GM12878 (cell line): ENCODE data around the gene YPEL2.

Experiments
- CTCF ChIP-seq, 3 experiments: IDR thresholded peaks in 2 of 3; conservative IDR thresholded peaks in 1 of 3; 2 replicates each; pipeline ENCODE4 v1.5.1; 2011; ENCODE audit warnings: low read depth in 3 of 3, low read length in 3 of 3, mild to moderate bottlenecking in 3 of 3, control low read depth in 2 of 3, moderate library complexity in 2 of 3, inconsistent platforms in 1 of 3, mixed read lengths in 1 of 3; ENCODE audit not compliant: control insufficient read depth in 2 of 3, insufficient read depth in 1 of 3; ENCODE audit errors: extremely low read depth in 1 of 3
- DPF2 ChIP-seq: fragments of 450-650 bp; IDR thresholded peaks from 2 replicates; pipeline ENCODE4 v1.6.1; 2017; ENCODE audit warnings: mild to moderate bottlenecking
- EZH2 ChIP-seq: IDR thresholded peaks from 2 replicates; pipeline ENCODE4 v1.6.1; 2012; ENCODE audit warnings: low read depth, mild to moderate bottlenecking, control low read depth, inconsistent platforms, low read length, borderline replicate concordance; ENCODE audit not compliant: control insufficient read depth
- MAX ChIP-seq: IDR thresholded peaks from 2 replicates; pipeline ENCODE4 v1.6.1; 2012; ENCODE audit warnings: low read depth, low read length, improper control_type of control experiment
- ZBTB33 ChIP-seq: fragments of 450-650 bp; IDR thresholded peaks from 2 replicates; pipeline ENCODE4 v1.6.1; 2017; ENCODE audit warnings: mild to moderate bottlenecking
- ZNF24 ChIP-seq: fragments of 450-650 bp; IDR thresholded peaks from 2 replicates; pipeline ENCODE4 v1.6.1; 2017; ENCODE audit warnings: antibody characterized with exemption, mild to moderate bottlenecking

DNA sequence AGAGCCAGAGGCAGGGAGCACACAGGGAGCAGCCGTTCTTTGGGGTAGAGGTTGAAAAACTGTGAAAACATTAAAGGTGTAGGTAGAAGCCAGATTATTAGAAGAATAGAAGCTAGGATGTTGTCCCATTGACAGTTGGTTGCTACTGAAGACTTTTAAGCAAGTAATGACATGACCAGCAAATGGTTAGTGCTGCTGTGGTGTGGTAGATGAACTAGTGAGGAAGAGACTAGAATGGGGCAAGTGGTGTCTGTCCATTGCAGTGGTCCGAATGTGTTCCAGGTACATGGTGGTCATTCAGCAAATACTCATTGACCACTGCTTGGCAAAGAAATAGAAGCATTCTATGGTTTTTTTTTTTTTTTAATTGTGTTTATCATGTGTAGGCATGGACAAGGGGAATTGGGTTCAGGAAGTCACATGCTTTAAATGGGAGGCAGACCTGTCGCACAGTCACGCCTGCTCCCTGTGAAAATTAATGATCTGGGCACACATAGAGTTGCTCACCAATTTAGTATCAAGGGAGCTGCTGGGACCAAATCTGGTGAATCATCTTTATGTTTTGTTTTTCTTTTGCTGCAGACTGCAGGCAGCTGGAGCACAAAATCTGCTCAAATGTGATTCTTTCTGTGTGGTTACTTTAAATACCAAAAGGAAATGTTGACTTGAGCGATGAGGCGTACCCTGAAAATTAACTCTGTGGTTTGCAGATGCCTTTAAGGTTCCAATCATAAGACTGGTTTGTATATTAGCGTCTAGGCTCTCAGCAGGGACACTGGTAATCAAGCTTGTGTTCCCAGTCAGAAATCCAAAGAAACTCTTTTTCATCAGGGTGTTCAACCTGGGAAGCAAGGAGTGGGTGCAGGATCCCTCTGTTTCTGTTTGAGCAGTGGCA lies 30.7 kb downstream of the YPEL2 start:
- TF ChIP-seq CTCF (IDR thresholded peaks at IDR 0.05 in 2 of 3, conservative IDR thresholded peaks at IDR 0.05 in 1 of 3; ENCODE audit: control insufficient read depth in 2 of 3, extremely low read depth in 1 of 3, insufficient read depth in 1 of 3, low read depth in 3 of 3, low read length in 3 of 3) (no peak), EZH2 (no peak), DPF2 (no peak), MAX (no peak), ZBTB33 (no peak), ZNF24 (no peak)
